OCI-LY1 (cell line): ENCODE measurements around the gene NUP214.

Experiments
- EZH2 ChIP-seq: fragments of 200-600 bp; sonication (generic), shearing (Covaris generic); IDR thresholded peaks from 2 replicates; pipeline ENCODE4 v1.8.0; 2017; ENCODE audit warnings: borderline replicate concordance, mixed run types, mild to moderate bottlenecking, antibody characterized with exemption, low read length, moderate library complexity, mixed read lengths
- TF ChIP-seq, protein P1 (sequence below): fragments of 200-600 bp; sonication (generic), shearing (Covaris generic); IDR thresholded peaks from 2 replicates; pipeline ENCODE4 v1.5.1; 2017; ENCODE audit warnings: mild to moderate bottlenecking, antibody characterized with exemption, low read length, moderate library complexity, mixed read lengths

- TF ChIP-seq, protein P1, sequence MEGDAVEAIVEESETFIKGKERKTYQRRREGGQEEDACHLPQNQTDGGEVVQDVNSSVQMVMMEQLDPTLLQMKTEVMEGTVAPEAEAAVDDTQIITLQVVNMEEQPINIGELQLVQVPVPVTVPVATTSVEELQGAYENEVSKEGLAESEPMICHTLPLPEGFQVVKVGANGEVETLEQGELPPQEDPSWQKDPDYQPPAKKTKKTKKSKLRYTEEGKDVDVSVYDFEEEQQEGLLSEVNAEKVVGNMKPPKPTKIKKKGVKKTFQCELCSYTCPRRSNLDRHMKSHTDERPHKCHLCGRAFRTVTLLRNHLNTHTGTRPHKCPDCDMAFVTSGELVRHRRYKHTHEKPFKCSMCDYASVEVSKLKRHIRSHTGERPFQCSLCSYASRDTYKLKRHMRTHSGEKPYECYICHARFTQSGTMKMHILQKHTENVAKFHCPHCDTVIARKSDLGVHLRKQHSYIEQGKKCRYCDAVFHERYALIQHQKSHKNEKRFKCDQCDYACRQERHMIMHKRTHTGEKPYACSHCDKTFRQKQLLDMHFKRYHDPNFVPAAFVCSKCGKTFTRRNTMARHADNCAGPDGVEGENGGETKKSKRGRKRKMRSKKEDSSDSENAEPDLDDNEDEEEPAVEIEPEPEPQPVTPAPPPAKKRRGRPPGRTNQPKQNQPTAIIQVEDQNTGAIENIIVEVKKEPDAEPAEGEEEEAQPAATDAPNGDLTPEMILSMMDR: no peak
- TF ChIP-seq EZH2: no peak
Observed at GRCh38 chr9:131094622-131095021, 30.8 kb upstream of the NUP214 start.
